Karpas-422 (cell line): ENCODE results near the gene RHOF. TPM values are rescaled to one million over a fixed set of nuclear protein-coding genes. Genes with fewer than 3 reads are reported as not detected.

Experiments
- DNase-seq: peaks from one replicate; pipeline ENCODE4 v3.0.0-alpha.2; 2015
- H2AFZ ChIP-seq: fragments of 200-600 bp; sonication (generic); 2 replicates; pipeline ENCODE4 v1.6.1; 2014; ENCODE audit warnings: antibody characterized with exemption, low read length, mixed read lengths
- H3K27ac ChIP-seq: fragments of 200-600 bp; sonication (generic); 2 replicates; pipeline ENCODE4 v1.5.1; 2014; ENCODE audit warnings: mild to moderate bottlenecking, low read length, moderate library complexity
- H3K27me3 ChIP-seq: fragments of 200-600 bp; sonication (generic); 2 replicates; pipeline ENCODE4 v1.6.1; 2014; ENCODE audit warnings: low read length, mixed read lengths
- H3K36me3 ChIP-seq: fragments of 200-600 bp; sonication (generic); 2 replicates; pipeline ENCODE4 v1.6.1; 2014; ENCODE audit warnings: low read length, mixed read lengths; ENCODE audit not compliant: insufficient read depth
- H3K4me1 ChIP-seq: fragments of 200-600 bp; sonication (generic); 2 replicates; pipeline ENCODE4 v1.6.1; 2014; ENCODE audit warnings: mild to moderate bottlenecking, low read length, mixed read lengths
- H3K4me2 ChIP-seq: fragments of 200-600 bp; sonication (generic); 2 replicates; pipeline ENCODE4 v1.6.1; 2014; ENCODE audit warnings: low read length, low read depth, mild to moderate bottlenecking; ENCODE audit not compliant: poor library complexity, severe bottlenecking
- H3K4me3 ChIP-seq: fragments of 200-600 bp; sonication (generic); 2 replicates; pipeline ENCODE4 v1.5.1; 2014; ENCODE audit warnings: mild to moderate bottlenecking, antibody characterized with exemption, low read length, mixed read lengths
- H3K79me2 ChIP-seq: fragments of 200-600 bp; sonication (generic); 2 replicates; pipeline ENCODE4 v1.6.1; 2014; ENCODE audit warnings: mild to moderate bottlenecking, low read length, mixed read lengths
- H3K9ac ChIP-seq: fragments of 200-600 bp; sonication (generic); 2 replicates; pipeline ENCODE4 v1.6.0; 2014; ENCODE audit warnings: low read length
- H3K9me2 ChIP-seq: fragments of 200-600 bp; sonication (generic), shearing (Covaris generic); replicated peaks from 2 replicates; pipeline ENCODE4 v1.6.0; 2014; ENCODE audit warnings: mild to moderate bottlenecking, low read length, moderate library complexity; ENCODE audit not compliant: insufficient read depth
- H3K9me3 ChIP-seq: fragments of 300-700, 200-600 bp; sonication (generic); 2 replicates; pipeline ENCODE4 v1.6.1; 2014; ENCODE audit warnings: low read length, mixed read lengths
- H4K20me1 ChIP-seq: fragments of 200-600 bp; sonication (generic); 2 replicates; pipeline ENCODE4 v1.6.1; 2014; ENCODE audit warnings: mild to moderate bottlenecking, antibody characterized with exemption, low read length, low read depth; ENCODE audit not compliant: insufficient read depth
- total RNA-seq: library from RNA; depleted of rRNA; stranded (reverse); fragments of >200 nt; shearing (Covaris generic); gene quantifications from 2 replicates; pipeline ENCODE4 v1.2.3, GENCODE V29; 2014; ENCODE audit warnings: low replicate concordance

The RHOF gene
- total RNA-seq, 1 experiment from 2014 or later: 7.2 TPM

DNA sequence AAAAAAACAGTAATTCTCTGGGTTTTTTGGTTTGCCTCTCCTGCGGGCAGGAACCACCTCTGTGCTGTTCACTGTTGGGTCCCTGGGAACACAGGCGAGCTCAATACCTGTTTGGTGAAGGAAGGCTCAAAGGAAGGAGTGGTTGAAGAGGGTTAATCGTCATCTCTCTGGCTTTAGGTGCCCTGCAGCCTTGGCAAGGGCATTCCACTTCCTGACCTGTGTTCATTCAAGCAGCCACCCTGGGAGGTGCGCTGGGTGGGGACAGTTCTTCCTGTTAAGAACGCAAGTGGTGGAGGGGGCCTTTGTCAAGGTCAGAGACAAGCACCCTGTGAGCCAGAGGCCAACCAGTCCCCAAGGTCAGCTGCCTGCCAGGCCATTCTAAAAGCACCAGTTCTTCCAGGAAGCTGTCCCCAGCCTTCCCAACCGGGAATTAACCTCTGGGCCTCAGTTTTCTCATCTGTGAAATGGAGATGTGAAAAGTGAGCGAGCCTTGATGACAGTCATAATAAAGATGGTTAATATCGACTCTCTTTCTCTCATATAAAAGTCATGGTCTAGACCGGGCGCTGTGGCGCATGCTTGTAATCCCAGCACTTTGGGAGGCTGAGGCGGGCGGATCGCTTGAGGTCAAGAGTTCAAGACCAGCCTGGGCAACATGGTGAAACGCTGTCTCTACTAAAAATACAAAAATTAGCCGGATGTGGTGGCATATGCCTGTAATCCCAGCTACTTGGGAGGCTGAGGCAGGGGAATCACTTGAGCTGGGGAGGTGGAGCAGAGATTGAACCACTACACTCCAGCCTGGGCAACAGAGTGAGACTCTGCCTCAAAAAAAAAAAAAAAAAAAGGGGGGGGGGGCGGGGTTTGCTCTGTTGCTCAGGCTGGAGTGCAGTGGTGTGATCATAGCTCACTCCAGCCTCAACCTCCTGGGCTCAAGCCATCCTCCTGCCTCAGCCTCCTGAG, 6.1 kb downstream of the RHOF start:
- Histone ChIP-seq H3K27me3 (no peaks in the 10 kb centered on the region), H4K20me1 (peaks cover 3% of the 10 kb centered on the region; the same call in 1 of the 2 replicates), H3K79me2 (no peaks in the 10 kb centered on the region), H3K9me3 (no peaks in the 10 kb centered on the region), H2AFZ (no peak overlapping the region), H3K4me3 (no peak overlapping the region), H3K27ac (no peak overlapping the region), H3K9ac (no peak overlapping the region), H3K9me2 (no peaks in the 10 kb centered on the region), H3K4me1 (peaks cover 18% of the 10 kb centered on the region), H3K4me2 (no peak overlapping the region), H3K36me3 (no peaks in the 10 kb centered on the region)
- no peak for DNase-seq

GRCh38 chr12:121786440-121786825, 7.1 kb downstream of the RHOF start:
- no peaks in the 10 kb centered on the region for H3K79me2 ChIP-seq
- no peak for DNase-seq
- no peaks in the 10 kb centered on the region for H3K9me3 ChIP-seq
- H3K4me3 ChIP-seq: no peak overlapping the region
- no peaks in the 10 kb centered on the region for H3K36me3 ChIP-seq
- H3K9me2 ChIP-seq: no peaks in the 10 kb centered on the region
- no peak overlapping the region for H3K9ac ChIP-seq
- H4K20me1 ChIP-seq: peaks cover 9% of the 10 kb centered on the region; the same call in 1 of the 2 replicates
- H3K4me2 ChIP-seq: no peak overlapping the region
- H3K27ac ChIP-seq: no peak overlapping the region
- H3K4me1 ChIP-seq: peaks cover 28% of the 10 kb centered on the region
- no peak overlapping the region for H2AFZ ChIP-seq
- no peaks in the 10 kb centered on the region for H3K27me3 ChIP-seq

GRCh38 chr12:121784460-121784859, 9.0 kb downstream of the RHOF start:
- H3K9me2 ChIP-seq: no peaks in the 10 kb centered on the region
- no peak overlapping the region for H3K9ac ChIP-seq
- H3K4me3 ChIP-seq: no peak overlapping the region
- H3K27me3 ChIP-seq: no peaks in the 10 kb centered on the region
- H3K4me1 ChIP-seq: peaks cover 23% of the 10 kb centered on the region
- H2AFZ ChIP-seq: no peak overlapping the region
- H3K27ac ChIP-seq: no peak overlapping the region
- H4K20me1 ChIP-seq: peaks cover 9% of the 10 kb centered on the region; the same call in 1 of the 2 replicates
- no peaks in the 10 kb centered on the region for H3K79me2 ChIP-seq
- H3K9me3 ChIP-seq: no peaks in the 10 kb centered on the region
- H3K36me3 ChIP-seq: no peaks in the 10 kb centered on the region
- H3K4me2 ChIP-seq: no peak overlapping the region
- no peak for DNase-seq

DNA sequence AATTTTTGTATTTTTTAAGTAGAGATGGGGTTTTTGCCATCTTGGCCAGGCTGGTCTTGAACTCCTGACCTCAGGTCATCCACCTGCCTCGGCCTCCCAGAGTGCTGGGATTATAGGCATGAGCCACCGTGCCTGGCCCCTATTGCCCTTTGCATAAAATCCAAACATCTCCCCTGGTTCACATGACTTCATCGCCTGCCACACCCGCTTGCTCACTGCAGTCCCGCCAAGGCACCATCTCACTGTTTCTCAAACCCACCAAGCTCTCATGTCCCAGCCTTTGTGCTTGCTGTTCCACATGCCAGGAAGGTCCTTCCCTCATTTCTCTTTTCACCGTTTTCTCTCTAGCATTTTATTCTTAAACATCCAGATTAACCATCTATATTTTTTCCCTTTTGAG, 9.7 kb downstream of the RHOF start:
- Histone ChIP-seq H3K9me2 (no peaks in the 10 kb centered on the region), H3K27ac (no peak overlapping the region), H4K20me1 (peaks cover 9% of the 10 kb centered on the region; the same call in 1 of the 2 replicates), H3K4me3 (no peak overlapping the region), H2AFZ (no peak overlapping the region), H3K36me3 (no peaks in the 10 kb centered on the region), H3K27me3 (no peaks in the 10 kb centered on the region), H3K9ac (no peak overlapping the region), H3K4me2 (no peak overlapping the region), H3K79me2 (no peaks in the 10 kb centered on the region), H3K9me3 (no peaks in the 10 kb centered on the region), H3K4me1 (peaks cover 19% of the 10 kb centered on the region)
- DNase-seq: no peak

DNA sequence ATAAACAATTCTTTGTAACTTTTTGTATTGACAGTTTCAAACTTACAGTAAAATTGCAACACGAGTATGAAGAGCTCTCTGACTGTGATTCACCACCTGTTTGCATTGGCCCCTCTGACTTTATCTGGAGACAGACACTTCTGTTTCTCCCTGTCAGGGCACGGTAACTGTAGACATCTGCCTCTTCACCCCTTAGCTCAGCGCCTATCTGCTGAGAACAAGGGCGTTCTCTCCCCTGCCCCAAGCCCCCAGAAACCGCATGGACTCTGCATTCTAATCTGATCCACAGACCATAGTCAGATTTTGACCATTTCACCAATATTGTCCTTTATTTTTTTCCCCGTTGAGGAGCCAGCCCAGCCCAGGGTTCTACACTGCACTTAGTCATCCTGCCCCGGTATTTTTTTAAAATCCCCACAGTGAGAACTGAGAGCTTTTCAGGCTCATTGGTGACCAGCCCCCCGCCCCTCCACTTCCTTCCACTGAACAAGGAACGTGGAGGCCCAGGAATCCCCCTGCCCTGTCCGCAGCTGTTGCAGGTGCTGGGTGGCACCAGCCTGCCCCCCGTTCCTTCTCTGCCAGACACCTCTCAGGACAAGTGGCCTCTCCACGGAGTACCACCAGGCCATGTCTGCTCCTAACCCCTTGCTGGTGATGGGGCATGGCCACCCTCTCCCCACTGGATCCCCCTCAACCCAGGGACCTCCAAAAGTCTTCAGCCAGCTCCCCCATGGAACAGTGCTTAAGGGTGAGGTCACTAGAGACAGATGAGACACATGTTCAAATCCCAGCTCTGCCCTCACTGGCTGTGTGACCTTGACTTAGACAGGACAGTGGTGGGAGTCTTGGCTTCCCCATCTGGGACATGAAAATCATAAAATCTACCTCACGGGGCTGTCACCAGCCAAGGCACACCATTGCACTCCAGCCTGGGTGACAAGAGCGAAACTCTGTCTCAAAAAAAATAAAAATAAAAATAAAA, 11.2 kb downstream of the RHOF start:
- Histone ChIP-seq H3K79me2 (no peaks in the 10 kb centered on the region), H3K4me2 (peak overlapping the region; percentile 49), H3K9me3 (no peaks in the 10 kb centered on the region), H3K27me3 (no peaks in the 10 kb centered on the region), H3K36me3 (no peaks in the 10 kb centered on the region), H3K4me3 (peak overlapping the region; percentile 22; the same call in 1 of the 2 replicates), H2AFZ (no peak overlapping the region), H3K27ac (peak overlapping the region; percentile 49; the same call in 1 of the 2 replicates), H4K20me1 (peaks cover 9% of the 10 kb centered on the region; the same call in 1 of the 2 replicates), H3K9ac (peak overlapping the region; percentile 48), H3K9me2 (no peaks in the 10 kb centered on the region), H3K4me1 (peaks cover 19% of the 10 kb centered on the region)
- DNase-seq: peak; percentile 56

DNA sequence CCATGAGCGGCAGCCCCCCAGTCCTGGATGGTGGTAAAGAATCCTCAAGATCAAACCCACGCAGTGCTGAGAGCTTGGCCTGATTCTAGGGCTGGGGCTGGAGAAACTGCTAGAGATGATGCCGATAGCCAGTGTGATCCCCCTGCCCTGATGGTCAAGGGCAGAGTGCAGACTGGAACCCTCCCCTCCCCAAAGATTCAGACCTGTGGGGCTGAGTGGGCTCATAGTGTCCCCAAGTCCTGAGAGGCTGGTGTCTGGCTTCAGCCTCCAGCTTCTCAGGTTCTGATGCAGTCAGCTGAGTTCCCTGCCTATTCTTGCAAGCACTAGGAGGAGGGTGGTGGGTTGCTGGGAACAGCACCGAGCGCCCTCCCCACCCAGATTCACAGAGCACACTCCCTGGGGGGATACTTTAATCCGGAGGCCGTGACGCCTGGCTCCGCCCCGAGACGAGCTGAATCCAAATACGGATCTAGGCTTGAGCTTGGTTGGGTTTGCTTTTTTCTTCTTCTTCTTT, 11.9 kb downstream of the RHOF start:
- peak; percentile 74 for DNase-seq
- Histone ChIP-seq H3K4me1 (peaks cover 19% of the 10 kb centered on the region), H3K4me3 (peak overlapping the region; percentile 22; the same call in 1 of the 2 replicates), H3K36me3 (no peaks in the 10 kb centered on the region), H3K27me3 (no peaks in the 10 kb centered on the region), H3K79me2 (no peaks in the 10 kb centered on the region), H2AFZ (no peak overlapping the region), H4K20me1 (peaks cover 9% of the 10 kb centered on the region; the same call in 1 of the 2 replicates), H3K27ac (0 out of 2 replicates have a peak overlapping the region, but pooled peaks have one; percentile 49), H3K4me2 (peak overlapping the region; percentile 49), H3K9me2 (no peaks in the 10 kb centered on the region), H3K9ac (peak overlapping the region; percentile 48), H3K9me3 (no peaks in the 10 kb centered on the region)

- H3K36me3 ChIP-seq: no peaks in the 10 kb centered on the region
- no peak overlapping the region for H2AFZ ChIP-seq
- no peak overlapping the region for H3K27ac ChIP-seq
- H4K20me1 ChIP-seq: peaks cover 9% of the 10 kb centered on the region; the same call in 1 of the 2 replicates
- peaks cover 22% of the 10 kb centered on the region for H3K4me1 ChIP-seq
- no peak overlapping the region for H3K9ac ChIP-seq
- no peaks in the 10 kb centered on the region for H3K27me3 ChIP-seq
- no peak for DNase-seq
- H3K9me2 ChIP-seq: no peaks in the 10 kb centered on the region
- no peak overlapping the region for H3K4me3 ChIP-seq
- no peaks in the 10 kb centered on the region for H3K9me3 ChIP-seq
- H3K79me2 ChIP-seq: no peaks in the 10 kb centered on the region
- no peak overlapping the region for H3K4me2 ChIP-seq
Measured at GRCh38 chr12:121780429-121780828, 13.1 kb downstream of the RHOF start.
